Measurements from ENCODE around the gene HECTD1.
"Not testable (repeated sequence)": the region's sequence is repeated elsewhere in the genome, so short reads cannot be mapped to it uniquely, and the experiment has no call there.

Gene HECTD1

GRCh38 chr14:31080484-31080883, 127.1 kb downstream of the HECTD1 start:
- Mint-ChIP-seq H3K27ac (no peak overlapping the region), H3K36me3 (peaks cover 12% of the 10 kb centered on the region), H3K4me3 (no peak overlapping the region), H3K27me3 (no peaks in the 10 kb centered on the region), H3K9me3 (no peaks in the 10 kb centered on the region), H3K4me1 (peaks cover 8% of the 10 kb centered on the region)
- ATAC-seq = no peak

GRCh38 chr14:31080056-31080455, 127.5 kb downstream of the HECTD1 start:
- no peak overlapping the region for H3K27ac Mint-ChIP-seq
- H3K4me3 Mint-ChIP-seq = no peak overlapping the region
- no peaks in the 10 kb centered on the region for H3K27me3 Mint-ChIP-seq
- ATAC-seq = no peak
- peaks cover 3% of the 10 kb centered on the region for H3K9me3 Mint-ChIP-seq
- peaks cover 8% of the 10 kb centered on the region for H3K4me1 Mint-ChIP-seq
- H3K36me3 Mint-ChIP-seq = peaks cover 16% of the 10 kb centered on the region

DNA sequence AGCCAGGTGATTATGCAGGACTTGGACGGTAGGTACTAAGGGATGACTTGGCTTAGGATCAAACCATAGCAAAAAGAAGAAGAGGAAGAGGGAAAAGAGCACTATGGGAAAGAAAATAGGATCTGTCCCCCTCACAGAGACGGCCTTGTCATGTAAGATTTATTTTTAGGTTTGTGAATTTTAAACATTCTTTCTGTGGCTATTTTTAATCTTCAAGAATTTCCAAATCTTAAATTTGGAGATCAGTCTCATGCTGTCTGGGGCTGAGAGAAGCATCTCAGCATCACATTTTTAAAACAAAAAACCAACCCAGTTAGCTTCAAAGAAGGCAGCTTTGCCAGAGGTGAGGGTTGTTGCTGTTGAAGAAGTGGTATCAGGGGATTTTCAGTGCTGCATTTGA, 128.8 kb downstream of the HECTD1 start:
- no peak overlapping the region for H3K27ac Mint-ChIP-seq
- ATAC-seq = no peak
- no peaks in the 10 kb centered on the region for H3K4me1 Mint-ChIP-seq
- no peaks in the 10 kb centered on the region for H3K27me3 Mint-ChIP-seq
- peaks cover 19% of the 10 kb centered on the region for H3K36me3 Mint-ChIP-seq
- peaks cover 4% of the 10 kb centered on the region for H3K9me3 Mint-ChIP-seq
- no peak overlapping the region for H3K4me3 Mint-ChIP-seq

GRCh38 chr14:31075144-31075543, 132.4 kb downstream of the HECTD1 start:
- ATAC-seq = no peak
- H3K27me3 Mint-ChIP-seq = no peaks in the 10 kb centered on the region
- no peak overlapping the region for H3K4me3 Mint-ChIP-seq
- no peaks in the 10 kb centered on the region for H3K4me1 Mint-ChIP-seq
- H3K36me3 Mint-ChIP-seq = peaks cover 36% of the 10 kb centered on the region
- no peak overlapping the region for H3K27ac Mint-ChIP-seq
- peaks cover 4% of the 10 kb centered on the region for H3K9me3 Mint-ChIP-seq

DNA sequence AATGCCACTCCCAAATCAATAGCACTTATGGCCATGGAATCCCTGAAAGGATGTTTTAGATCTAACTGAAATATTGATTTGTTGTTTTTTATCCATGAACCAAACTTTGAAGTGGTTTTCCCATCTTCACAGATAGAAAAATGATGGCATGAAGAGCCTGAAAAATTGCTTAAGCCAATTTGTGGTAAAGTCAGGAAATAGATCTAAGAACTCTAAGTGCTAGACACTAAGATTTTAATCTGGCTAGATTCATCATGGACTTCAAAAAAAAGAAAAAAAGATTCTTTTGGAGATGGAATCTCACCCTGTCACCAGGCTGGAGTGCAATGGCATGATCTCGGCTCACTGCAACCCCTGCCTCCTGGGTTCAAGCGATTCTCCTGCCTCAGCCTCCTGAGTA, 136.4 kb downstream of the HECTD1 start:
- peaks cover 4% of the 10 kb centered on the region for H3K9me3 Mint-ChIP-seq
- no peak overlapping the region for H3K4me3 Mint-ChIP-seq
- H3K36me3 Mint-ChIP-seq = peaks cover 45% of the 10 kb centered on the region
- no peak overlapping the region for H3K27ac Mint-ChIP-seq
- H3K4me1 Mint-ChIP-seq = no peaks in the 10 kb centered on the region
- no peak for ATAC-seq
- no peaks in the 10 kb centered on the region for H3K27me3 Mint-ChIP-seq

- Mint-ChIP-seq H3K9me3 (peaks cover 4% of the 10 kb centered on the region), H3K27ac (no peak overlapping the region), H3K27me3 (no peaks in the 10 kb centered on the region), H3K4me1 (no peaks in the 10 kb centered on the region), H3K4me3 (no peak overlapping the region), H3K36me3 (peaks cover 43% of the 10 kb centered on the region)
- no peak for ATAC-seq
Observed at GRCh38 chr14:31070431-31070830, 137.2 kb downstream of the HECTD1 start.

DNA sequence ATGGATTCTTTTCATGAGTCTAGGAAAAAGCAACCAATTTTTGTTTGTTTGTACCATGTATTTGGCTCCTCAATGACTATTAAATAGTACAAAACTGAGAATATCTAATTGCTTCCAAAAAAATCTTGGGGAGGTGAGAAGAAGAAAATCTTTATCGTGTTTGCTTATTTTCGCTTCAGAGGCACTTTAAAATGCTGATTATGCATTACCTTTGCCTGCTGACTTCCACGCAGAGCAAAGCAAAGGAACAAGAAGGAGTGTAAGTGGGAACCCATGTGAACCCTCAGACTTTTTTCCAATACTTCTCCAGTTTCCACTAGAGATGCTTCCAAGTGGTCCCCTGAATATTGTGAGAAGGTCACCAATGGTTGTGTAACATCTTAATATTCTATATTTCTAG, 138.2 kb downstream of the HECTD1 start:
- H3K4me3 Mint-ChIP-seq = no peak overlapping the region
- no peak overlapping the region for H3K27ac Mint-ChIP-seq
- no peaks in the 10 kb centered on the region for H3K9me3 Mint-ChIP-seq
- no peaks in the 10 kb centered on the region for H3K4me1 Mint-ChIP-seq
- no peaks in the 10 kb centered on the region for H3K27me3 Mint-ChIP-seq
- H3K36me3 Mint-ChIP-seq = peaks cover 36% of the 10 kb centered on the region
- no peak for ATAC-seq

- H3K9me3 Mint-ChIP-seq = no peaks in the 10 kb centered on the region
- H3K27ac Mint-ChIP-seq = no peak overlapping the region
- H3K27me3 Mint-ChIP-seq = no peaks in the 10 kb centered on the region
- H3K36me3 Mint-ChIP-seq = peaks cover 36% of the 10 kb centered on the region
- H3K4me3 Mint-ChIP-seq = no peak overlapping the region
- H3K4me1 Mint-ChIP-seq = no peaks in the 10 kb centered on the region
- no peak for ATAC-seq
Observed at GRCh38 chr14:31068235-31068634, 139.4 kb downstream of the HECTD1 start.

GRCh38 chr14:31062908-31063307, 144.7 kb downstream of the HECTD1 start:
- H3K27ac Mint-ChIP-seq, ATAC-seq, H3K27me3 Mint-ChIP-seq, H3K4me3 Mint-ChIP-seq, H3K9me3 Mint-ChIP-seq: not testable (repeated sequence)
- Mint-ChIP-seq H3K36me3 (peaks cover 17% of the 10 kb centered on the region), H3K4me1 (peaks cover 13% of the 10 kb centered on the region)

GRCh38 chr14:31060253-31060875, 147.2 kb downstream of the HECTD1 start:
- Mint-ChIP-seq H3K36me3 (peaks cover 6% of the 10 kb centered on the region), H3K9me3 (peaks cover 4% of the 10 kb centered on the region), H3K27me3 (no peaks in the 10 kb centered on the region), H3K27ac (no peak overlapping the region), H3K4me1 (peaks cover 21% of the 10 kb centered on the region), H3K4me3 (no peak overlapping the region)
- no peak for ATAC-seq

GRCh38 chr14:31059152-31059924, 148.3 kb downstream of the HECTD1 start:
- H3K27me3 Mint-ChIP-seq = no peaks in the 10 kb centered on the region
- peaks cover 21% of the 10 kb centered on the region for H3K4me1 Mint-ChIP-seq
- H3K36me3 Mint-ChIP-seq = peaks cover 6% of the 10 kb centered on the region
- no peak overlapping the region for H3K4me3 Mint-ChIP-seq
- peaks cover 4% of the 10 kb centered on the region for H3K9me3 Mint-ChIP-seq
- no peak for ATAC-seq
- H3K27ac Mint-ChIP-seq = no peak overlapping the region

DNA sequence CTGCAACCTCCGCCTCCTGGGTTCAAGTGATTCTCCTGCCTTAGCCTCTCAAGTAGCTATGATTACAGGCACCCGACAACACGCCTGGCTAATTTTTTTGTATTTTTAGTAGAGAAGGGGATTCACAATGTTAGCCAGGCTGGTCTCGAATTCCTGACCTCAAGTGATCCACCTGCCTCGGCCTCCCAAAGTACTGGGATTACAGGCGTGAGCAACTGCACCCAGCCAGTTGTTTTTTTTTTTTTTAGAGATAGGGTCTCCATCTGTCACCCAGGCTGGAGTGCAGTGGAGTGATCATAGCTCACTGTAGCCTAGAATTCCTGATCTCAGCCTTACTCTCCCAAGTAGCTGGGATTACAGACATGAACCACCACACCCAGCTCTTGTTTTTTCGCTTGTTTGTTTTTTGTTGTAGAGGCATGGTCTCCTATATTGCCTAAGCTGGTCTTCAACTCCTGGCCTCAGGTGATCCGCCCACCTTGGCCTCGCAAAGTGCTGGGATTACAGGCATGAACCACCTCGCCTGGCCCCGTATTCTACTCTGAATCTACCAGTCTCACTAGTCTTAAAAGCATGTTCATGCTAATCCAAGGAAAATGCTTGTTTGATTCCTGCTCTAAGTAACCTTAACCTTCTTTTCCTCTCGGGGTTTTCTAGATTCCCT, 149.8 kb downstream of the HECTD1 start:
- Mint-ChIP-seq H3K36me3 (peaks cover 6% of the 10 kb centered on the region), H3K9me3 (peaks cover 4% of the 10 kb centered on the region), H3K27ac (no peak overlapping the region), H3K4me3 (no peak overlapping the region), H3K27me3 (no peaks in the 10 kb centered on the region), H3K4me1 (peaks cover 21% of the 10 kb centered on the region)
- no peak for ATAC-seq

DNA sequence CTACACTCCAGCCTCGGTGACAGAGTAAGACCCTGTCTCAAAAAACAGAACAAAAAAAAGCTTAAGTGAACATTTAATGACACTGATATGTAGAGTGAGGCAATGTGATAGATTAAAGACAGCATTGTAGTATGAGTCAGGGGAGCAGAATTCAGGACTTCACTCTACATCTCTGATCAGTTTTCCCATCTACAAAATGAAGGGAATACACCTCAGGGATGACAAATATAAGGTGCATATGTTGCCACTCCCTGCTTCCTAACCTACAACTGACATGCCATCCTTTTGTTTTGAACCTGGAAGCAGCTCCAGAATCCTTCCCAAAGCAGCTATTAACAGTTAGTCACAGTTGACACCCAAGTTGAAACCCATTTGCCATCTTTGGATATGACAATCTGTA, 150.6 kb downstream of the HECTD1 start:
- H3K4me3 Mint-ChIP-seq = no peak overlapping the region
- peaks cover 21% of the 10 kb centered on the region for H3K4me1 Mint-ChIP-seq
- H3K36me3 Mint-ChIP-seq = peaks cover 6% of the 10 kb centered on the region
- H3K27me3 Mint-ChIP-seq = no peaks in the 10 kb centered on the region
- H3K9me3 Mint-ChIP-seq = peaks cover 4% of the 10 kb centered on the region
- H3K27ac Mint-ChIP-seq = no peak overlapping the region
- no peak for ATAC-seq

- H3K36me3 Mint-ChIP-seq, H3K4me3 Mint-ChIP-seq, H3K27ac Mint-ChIP-seq, H3K27me3 Mint-ChIP-seq, H3K4me1 Mint-ChIP-seq, H3K9me3 Mint-ChIP-seq, ATAC-seq: not testable (repeated sequence)
Observed at GRCh38 chr14:31052905-31053586, 154.5 kb downstream of the HECTD1 start.

- no peak overlapping the region for H3K4me3 Mint-ChIP-seq
- no peak overlapping the region for H3K27ac Mint-ChIP-seq
- no peak for ATAC-seq
- H3K27me3 Mint-ChIP-seq = no peaks in the 10 kb centered on the region
- H3K36me3 Mint-ChIP-seq = peaks cover 6% of the 10 kb centered on the region
- peaks cover 4% of the 10 kb centered on the region for H3K4me1 Mint-ChIP-seq
- H3K9me3 Mint-ChIP-seq = no peaks in the 10 kb centered on the region
Observed at GRCh38 chr14:31051511-31051910, 156.1 kb downstream of the HECTD1 start.
